GM12878 (cell line): ENCODE data around the gene AHCYL2. TPM values are rescaled to one million over a fixed set of nuclear protein-coding genes. Genes with fewer than 3 reads are reported as not detected.

ENCODE experiments used
- ATAC-seq: fragments of 200-7000 bp; cut with Tn5 transposase; 3 replicates; pipeline ENCODE4 v1.9.1; 2020; ENCODE audit warnings: mild to moderate bottlenecking, moderate library complexity
- BruUV-seq: library from RNA; stranded (reverse); fragments of 400-500 nt; replicated peaks from 2 replicates; lab custom pipeline; 2021; lab: Mats Ljungman, UMichigan
- CTCF ChIA-PET: fragments of 300-600 bp; sonication (Branson Sonifier 250); formaldehyde crosslinking; extraction: SDS; loops from one replicate; lab custom pipeline; 2021; ENCODE audit warnings: inconsistent platforms; lab: Yijun Ruan, JAX
- POLR2A ChIA-PET: fragments of 350-600 bp; formaldehyde crosslinking; extraction: SDS; loops from one replicate; lab custom pipeline; 2021; ENCODE audit warnings: inconsistent platforms; lab: Charles Lee
- RAD21 ChIA-PET: fragments of 300-600 bp; sonication (Branson Sonifier 250); formaldehyde crosslinking; loops from one replicate; lab custom pipeline; 2023; ENCODE audit warnings: antibody characterized with exemption; ENCODE audit not compliant: unreplicated experiment; lab: Charles Lee
- SMC1A ChIA-PET: fragments of 300-600 bp; sonication (Branson Sonifier 250); formaldehyde crosslinking; loops from one replicate; lab custom pipeline; 2023; ENCODE audit not compliant: unreplicated experiment, uncharacterized antibody; lab: Charles Lee
- DNase-seq: peaks from one replicate; pipeline ENCODE4 v3.0.0-alpha.2; 2011; ENCODE audit warnings: low read depth, low spot score
- FAIRE-seq: peaks from 3 replicates; lab custom pipeline; 2011; peaks lifted over from hg19 to GRCh38; lab: Jason Lieb, UNC
- H2AFZ ChIP-seq: 2 replicates; pipeline ENCODE4 v1.6.0; 2011; ENCODE audit warnings: low read depth, low read length, control low read depth; ENCODE audit not compliant: control insufficient read depth
- H3K27ac ChIP-seq: 2 replicates; pipeline ENCODE4 v1.5.1; 2011; ENCODE audit warnings: control low read depth; ENCODE audit not compliant: control insufficient read depth, insufficient read depth
- H3K27me3 ChIP-seq, 2 experiments: replicated peaks in 1 of 2; 2 replicates each; pipeline versions ENCODE4 v1.6.0 to v1.6.1; 2011; ENCODE audit warnings: low read length in 1 of 2; ENCODE audit not compliant: control insufficient read depth in 2 of 2, insufficient read depth in 2 of 2
- H3K36me3 ChIP-seq, 2 experiments: 2 replicates each; pipeline ENCODE4 v1.5.1; 2011; ENCODE audit warnings: low read length in 1 of 2; ENCODE audit not compliant: control insufficient read depth in 2 of 2, insufficient read depth in 2 of 2
- H3K4me1 ChIP-seq: 2 replicates; pipeline ENCODE4 v1.6.1; 2011; ENCODE audit warnings: mild to moderate bottlenecking, low read length, moderate library complexity, mixed read lengths; ENCODE audit not compliant: control insufficient read depth, insufficient read depth
- H3K4me2 ChIP-seq: 2 replicates; pipeline ENCODE4 v1.6.0; 2011; ENCODE audit warnings: control low read depth; ENCODE audit not compliant: control insufficient read depth, insufficient read depth
- H3K4me3 ChIP-seq: fragments of 200-600 bp; sonication (generic); 2 replicates; pipeline ENCODE4 v1.5.1; 2016
- H3K79me2 ChIP-seq: 2 replicates; pipeline ENCODE4 v1.6.0; 2011; ENCODE audit warnings: low read length; ENCODE audit not compliant: control insufficient read depth, insufficient read depth
- H3K9ac ChIP-seq: 2 replicates; pipeline ENCODE4 v1.8.0; 2011; ENCODE audit warnings: low read length, control low read depth, mixed read lengths; ENCODE audit not compliant: control insufficient read depth, insufficient read depth
- H3K9me3 ChIP-seq: replicated peaks from 3 replicates; pipeline ENCODE4 v1.5.1; 2011; ENCODE audit warnings: mild to moderate bottlenecking, low read length; ENCODE audit not compliant: control insufficient read depth, insufficient read depth
- H4K20me1 ChIP-seq: 2 replicates; pipeline ENCODE4 v1.6.0; 2011; ENCODE audit not compliant: control insufficient read depth, insufficient read depth
- CREB1 ChIP-seq: IDR thresholded peaks from 2 replicates; pipeline ENCODE4 v1.6.1; 2012; ENCODE audit warnings: low read depth, mild to moderate bottlenecking, inconsistent platforms
- EGR1 ChIP-seq, 2 experiments: IDR thresholded peaks; 1 replicate in 1 of 2; 2 replicates in 1 of 2; pipeline ENCODE4 v1.6.1; 2011 to 2012; ENCODE audit warnings: low read depth in 2 of 2, low read length in 2 of 2, borderline replicate concordance in 1 of 2, mild to moderate bottlenecking in 1 of 2, moderate library complexity in 1 of 2
- HCFC1 ChIP-seq: fragments of 150-350 bp; IDR thresholded peaks from 2 replicates; pipeline ENCODE4 v1.6.1; 2014; ENCODE audit warnings: low read length
- IKZF2 ChIP-seq, 2 experiments: fragments of 450-650 bp; IDR thresholded peaks; 2 replicates each; pipeline ENCODE4 v1.6.1; 2017; ENCODE audit warnings: mild to moderate bottlenecking in 2 of 2, moderate library complexity in 2 of 2
- JUND ChIP-seq: IDR thresholded peaks from 2 replicates; pipeline ENCODE4 v1.6.1; 2012; ENCODE audit warnings: low read depth, mild to moderate bottlenecking, low read length, improper control_type of control experiment, moderate library complexity
- MEF2B ChIP-seq: fragments of 450-650 bp; IDR thresholded peaks from 2 replicates; pipeline ENCODE4 v1.6.1; 2018; ENCODE audit warnings: mild to moderate bottlenecking, moderate library complexity; ENCODE audit not compliant: partially characterized antibody, poor library complexity, severe bottlenecking
- MTA2 ChIP-seq: fragments of 450-650 bp; IDR thresholded peaks from 2 replicates; pipeline ENCODE4 v1.6.1; 2016; ENCODE audit warnings: low read depth, mild to moderate bottlenecking, moderate library complexity
- MYC ChIP-seq: IDR thresholded peaks from 2 replicates; pipeline ENCODE4 v1.6.1; 2011; ENCODE audit warnings: mild to moderate bottlenecking, low read length, moderate library complexity, inconsistent platforms; ENCODE audit not compliant: insufficient read depth, insufficient replicate concordance, insufficient read length, severe bottlenecking
- NR2C1 ChIP-seq: fragments of 450-650 bp; IDR thresholded peaks from 2 replicates; pipeline ENCODE4 v1.6.1; 2017; ENCODE audit warnings: antibody characterized with exemption, mild to moderate bottlenecking, moderate library complexity
- PBX3 ChIP-seq: IDR thresholded peaks from 2 replicates; pipeline ENCODE4 v1.6.1; 2011; ENCODE audit warnings: mild to moderate bottlenecking, low read depth, low read length, moderate library complexity; ENCODE audit not compliant: insufficient replicate concordance
- SIN3A ChIP-seq: IDR thresholded peaks from 2 replicates; pipeline ENCODE4 v1.6.1; 2012; ENCODE audit warnings: low read depth, low read length, improper control_type of control experiment
- SREBF1 ChIP-seq: IDR thresholded peaks from 2 replicates; pipeline ENCODE4 v1.6.1; 2012; ENCODE audit warnings: mild to moderate bottlenecking, low read length
- ZNF687 ChIP-seq: fragments of 450-650 bp; IDR thresholded peaks from 2 replicates; pipeline ENCODE4 v1.6.1; 2017; ENCODE audit warnings: mild to moderate bottlenecking, moderate library complexity
- WGBS: methylation state at CpG from one replicate; pipeline ENCODE4 v1.1.6; 2016; ENCODE audit warnings: low lambda C conversion rate; ENCODE audit not compliant: insufficient replicate concordance, insufficient coverage; ENCODE audit errors: missing lambda C conversion rate; 5-methylcytosine and 5-hydroxymethylcytosine counted together
- in situ Hi-C: fragments of 300-500 bp; cut with MboI; formaldehyde crosslinking; loops from 9 replicates; pipeline ENCODE4 v1.14.3; 2018; ENCODE audit warnings: mixed read lengths
- intact Hi-C: fragments of 100-400 bp; cut with micrococcal nuclease; formaldehyde crosslinking; loops from one replicate; pipeline ENCODE4 v1.14.2; 2022; ENCODE audit not compliant: unreplicated experiment
- polyA plus RNA-seq, 11 experiments: library from polyadenylated mRNA; depleted of rRNA in 4 of 11; unstranded in 6 of 11; stranded (reverse) in 5 of 11; fragments of >200 nt; fragmentation: Nextera tagmentation in 4 of 11; fragmentation: Illumina TruSeq in 1 of 11; extraction: Ambion mirVana in 4 of 11; extraction: Trizol in 1 of 11; gene quantifications; 1 replicate in 1 of 11; 2 replicates in 10 of 11; pipeline versions ENCODE4 v1.2.1 to v1.2.3, GENCODE V29; 2011 to 2016; ENCODE audit warnings: inconsistent platforms in 2 of 11, missing spikeins in 2 of 11, low read depth in 1 of 11
- total RNA-seq, 4 experiments: library from RNA; depleted of rRNA in 3 of 4; stranded (reverse); fragments of >200 nt in 3 of 4; fragmentation: Illumina TruSeq in 1 of 4; extraction: Trizol in 1 of 4; gene quantifications; 2 replicates each; pipeline versions ENCODE4 v1.2.1 to v1.2.3, GENCODE V29; 2013 to 2021
- TF ChIP-seq, protein P1 (sequence below): IDR thresholded peaks from 2 replicates; pipeline ENCODE4 v1.6.1; 2012; ENCODE audit warnings: low read depth, low read length, improper control_type of control experiment

Gene AHCYL2
- total and polyA plus RNA-seq, 10 of the 15 experiments (the other 5 are each of a cell fraction or from before 2014, with no cell fraction given), result 1.7 to 29.1 (median 5.4) TPM

GRCh38 chr7:129412501-129412900 is 187.7 kb downstream of the AHCYL2 start:
- no peak overlapping the region for H2AFZ ChIP-seq
- intact Hi-C loops, result no loop called here
- no peak for DNase-seq
- no peaks in the 10 kb centered on the region for H3K79me2 ChIP-seq
- BruUV-seq, result no TSS peak
- ATAC-seq, result no peak
- H3K9me3 ChIP-seq, result no peaks in the 10 kb centered on the region; the same call in 2 of the 3 replicates
- WGBS, result 83% methylated on average over 4 of the region's 4 CpGs
- no peaks in the 10 kb centered on the region for H3K27me3 ChIP-seq
- no peak for FAIRE-seq
- ChIA-PET SMC1A (interaction anchor here (0.6 to 1.7 kb wide), 3 partner anchors 11 to 81 kb away, joined by 3 to 5 read pairs (median 4); no protein-coding TSS in a partner anchor), RAD21 (no interaction called here), CTCF (interaction anchor here (0.6 to 1.3 kb wide), 3 partner anchors 21 to 309 kb away, joined by 3 to 4 read pairs (median 3); no protein-coding TSS in a partner anchor), POLR2A (interaction anchor here (0.7 kb wide), 1 partner anchor 180 kb away, joined by 3 read pairs; no protein-coding TSS in a partner anchor)
- no peaks in the 10 kb centered on the region for H4K20me1 ChIP-seq
- no peaks in the 10 kb centered on the region; a peak in 1 of 4 replicates for H3K36me3 ChIP-seq
- TF ChIP-seq, protein P1, sequence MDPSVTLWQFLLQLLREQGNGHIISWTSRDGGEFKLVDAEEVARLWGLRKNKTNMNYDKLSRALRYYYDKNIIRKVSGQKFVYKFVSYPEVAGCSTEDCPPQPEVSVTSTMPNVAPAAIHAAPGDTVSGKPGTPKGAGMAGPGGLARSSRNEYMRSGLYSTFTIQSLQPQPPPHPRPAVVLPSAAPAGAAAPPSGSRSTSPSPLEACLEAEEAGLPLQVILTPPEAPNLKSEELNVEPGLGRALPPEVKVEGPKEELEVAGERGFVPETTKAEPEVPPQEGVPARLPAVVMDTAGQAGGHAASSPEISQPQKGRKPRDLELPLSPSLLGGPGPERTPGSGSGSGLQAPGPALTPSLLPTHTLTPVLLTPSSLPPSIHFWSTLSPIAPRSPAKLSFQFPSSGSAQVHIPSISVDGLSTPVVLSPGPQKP, result no peak
- TF ChIP-seq SREBF1, result no peak
- no peak for TF ChIP-seq PBX3
- no peak for TF ChIP-seq SIN3A
- TF ChIP-seq CREB1, result no peak
- TF ChIP-seq MYC, result no peak
- TF ChIP-seq EGR1 (IDR thresholded peaks at IDR 0.05; ENCODE audit: borderline replicate concordance in 1 of 2, low read depth in 2 of 2, low read length in 2 of 2), result no peak
- TF ChIP-seq MTA2, result no peak
- no peak for TF ChIP-seq ZNF687
- no peak for TF ChIP-seq JUND
- TF ChIP-seq HCFC1, result no peak
- no peak for TF ChIP-seq IKZF2 (IDR thresholded peaks at IDR 0.05)
- no peak for TF ChIP-seq NR2C1
- no peak for TF ChIP-seq MEF2B
- no peak overlapping the region for H3K27ac ChIP-seq
- in situ Hi-C loops, result no loop called here
- H3K4me2 ChIP-seq, result no peak overlapping the region
- H3K4me3 ChIP-seq, result no peak overlapping the region
- H3K9ac ChIP-seq, result no peak overlapping the region
- no peaks in the 10 kb centered on the region for H3K4me1 ChIP-seq
